ENCODE measurements around the gene M1AP.

- TF ChIP-seq CTCF (IDR thresholded peaks at IDR 0.05): no peak
- TF ChIP-seq POLR2A (IDR thresholded peaks at IDR 0.05): no peak
Measured at GRCh38 chr2:74628538-74629105, 19.5 kb downstream of the M1AP start.

Data from lower leg skin (tissue), 3 donors.